Measurements from ENCODE around the gene INO80B.
"Not testable (repeated sequence)": the region's sequence is repeated elsewhere in the genome, so short reads cannot be mapped to it uniquely, and the experiment has no call there.

The INO80B gene

GRCh38 chr2:74454654-74455511, at the start of gene INO80B:
Gene INO80B (plus strand): TSS chr2:74455087. CDS start chr2:74455117, 30 bp downstream.
- peaks cover 64% of the 10 kb centered on the region for H3K4me1 Mint-ChIP-seq (ENCODE audit: low read depth)
- H3K27me3 Mint-ChIP-seq, result no peaks in the 10 kb centered on the region
- peak within 1 kb of the TSS; percentile 96 for H3K4me3 Mint-ChIP-seq
- no peaks in the 10 kb centered on the region for H3K9me3 Mint-ChIP-seq
- peaks cover 19% of the 10 kb centered on the region for H3K36me3 Mint-ChIP-seq (ENCODE audit: low read depth)
- H3K27ac Mint-ChIP-seq, result peak within 1 kb of the TSS; percentile 94

- no peaks in the 10 kb centered on the region for H3K9me3 Mint-ChIP-seq
- no peak overlapping the region for H3K4me3 Mint-ChIP-seq
- no peaks in the 10 kb centered on the region for H3K36me3 Mint-ChIP-seq (ENCODE audit: low read depth)
- H3K27me3 Mint-ChIP-seq, result no peaks in the 10 kb centered on the region
- no peak overlapping the region for H3K27ac Mint-ChIP-seq
- no peaks in the 10 kb centered on the region for H3K4me1 Mint-ChIP-seq (ENCODE audit: low read depth)
Observed at GRCh38 chr2:74406035-74406434, 48.9 kb upstream of the INO80B start.

GRCh38 chr2:74407682-74408081, 47.2 kb upstream of the INO80B start:
- H3K27ac Mint-ChIP-seq, result no peak overlapping the region
- H3K9me3 Mint-ChIP-seq, result no peaks in the 10 kb centered on the region
- no peaks in the 10 kb centered on the region for H3K27me3 Mint-ChIP-seq
- H3K36me3 Mint-ChIP-seq (ENCODE audit: low read depth), result no peaks in the 10 kb centered on the region
- H3K4me1 Mint-ChIP-seq (ENCODE audit: low read depth), result no peaks in the 10 kb centered on the region
- no peak overlapping the region for H3K4me3 Mint-ChIP-seq

GRCh38 chr2:74413001-74413698, 41.7 kb upstream of the INO80B start:
- no peaks in the 10 kb centered on the region for H3K9me3 Mint-ChIP-seq
- H3K36me3 Mint-ChIP-seq (ENCODE audit: low read depth), result no peaks in the 10 kb centered on the region
- H3K27ac Mint-ChIP-seq, result no peak overlapping the region
- no peak overlapping the region for H3K4me3 Mint-ChIP-seq
- H3K4me1 Mint-ChIP-seq (ENCODE audit: low read depth), result peaks cover 15% of the 10 kb centered on the region
- H3K27me3 Mint-ChIP-seq, result no peaks in the 10 kb centered on the region

- Mint-ChIP-seq H3K36me3 (ENCODE audit: low read depth) (no peaks in the 10 kb centered on the region), H3K4me1 (ENCODE audit: low read depth) (peaks cover 15% of the 10 kb centered on the region), H3K9me3 (no peaks in the 10 kb centered on the region), H3K27me3 (no peaks in the 10 kb centered on the region), H3K4me3 (peak overlapping the region; percentile 52), H3K27ac (no peak overlapping the region)
Observed at GRCh38 chr2:74414441-74414840, 40.4 kb upstream of the INO80B start.

GRCh38 chr2:74414881-74415761, 39.8 kb upstream of the INO80B start:
- H3K36me3 Mint-ChIP-seq (ENCODE audit: low read depth), result no peaks in the 10 kb centered on the region
- no peak overlapping the region for H3K27ac Mint-ChIP-seq
- peaks cover 20% of the 10 kb centered on the region for H3K4me1 Mint-ChIP-seq (ENCODE audit: low read depth)
- peak overlapping the region; percentile 65 for H3K4me3 Mint-ChIP-seq
- no peaks in the 10 kb centered on the region for H3K27me3 Mint-ChIP-seq
- no peaks in the 10 kb centered on the region for H3K9me3 Mint-ChIP-seq

GRCh38 chr2:74415762-74416395, 39.0 kb upstream of the INO80B start:
- Mint-ChIP-seq H3K27ac (no peak overlapping the region), H3K4me1 (ENCODE audit: low read depth) (peaks cover 26% of the 10 kb centered on the region), H3K4me3 (peak overlapping the region; percentile 65), H3K36me3 (ENCODE audit: low read depth) (no peaks in the 10 kb centered on the region), H3K9me3 (no peaks in the 10 kb centered on the region), H3K27me3 (no peaks in the 10 kb centered on the region)

- Mint-ChIP-seq H3K27ac (no peak overlapping the region), H3K4me1 (ENCODE audit: low read depth) (peaks cover 31% of the 10 kb centered on the region), H3K4me3 (no peak overlapping the region)
Observed at GRCh38 chr2:74416778-74417177, 38.1 kb upstream of the INO80B start.

GRCh38 chr2:74417197-74417596, 37.7 kb upstream of the INO80B start:
- Mint-ChIP-seq H3K27ac (peak overlapping the region; percentile 49), H3K9me3 (no peaks in the 10 kb centered on the region), H3K4me3 (no peak overlapping the region), H3K36me3 (ENCODE audit: low read depth) (no peaks in the 10 kb centered on the region), H3K27me3 (no peaks in the 10 kb centered on the region), H3K4me1 (ENCODE audit: low read depth) (peaks cover 32% of the 10 kb centered on the region)

More at GRCh38 chr2:74416778-74417177, 38.1 kb upstream of the INO80B start:
- Mint-ChIP-seq H3K36me3 (ENCODE audit: low read depth) (no peaks in the 10 kb centered on the region), H3K9me3 (no peaks in the 10 kb centered on the region), H3K27me3 (no peaks in the 10 kb centered on the region)

GRCh38 chr2:74417763-74418162, 37.1 kb upstream of the INO80B start:
- Mint-ChIP-seq H3K27me3 (no peaks in the 10 kb centered on the region), H3K9me3 (no peaks in the 10 kb centered on the region), H3K36me3 (ENCODE audit: low read depth) (no peaks in the 10 kb centered on the region), H3K4me3 (no peak overlapping the region), H3K27ac (no peak overlapping the region), H3K4me1 (ENCODE audit: low read depth) (peaks cover 36% of the 10 kb centered on the region)

GRCh38 chr2:74418312-74418711, 36.6 kb upstream of the INO80B start:
- peaks cover 40% of the 10 kb centered on the region for H3K4me1 Mint-ChIP-seq (ENCODE audit: low read depth)
- no peaks in the 10 kb centered on the region for H3K27me3 Mint-ChIP-seq
- H3K36me3 Mint-ChIP-seq (ENCODE audit: low read depth), result no peaks in the 10 kb centered on the region
- no peaks in the 10 kb centered on the region for H3K9me3 Mint-ChIP-seq
- no peak overlapping the region for H3K27ac Mint-ChIP-seq
- no peak overlapping the region for H3K4me3 Mint-ChIP-seq

- no peak overlapping the region for H3K4me3 Mint-ChIP-seq
- no peaks in the 10 kb centered on the region for H3K9me3 Mint-ChIP-seq
- no peaks in the 10 kb centered on the region for H3K36me3 Mint-ChIP-seq (ENCODE audit: low read depth)
- H3K27ac Mint-ChIP-seq, result no peak overlapping the region
- H3K4me1 Mint-ChIP-seq (ENCODE audit: low read depth), result peaks cover 37% of the 10 kb centered on the region
- H3K27me3 Mint-ChIP-seq, result no peaks in the 10 kb centered on the region
Observed at GRCh38 chr2:74419345-74419744, 35.5 kb upstream of the INO80B start.

GRCh38 chr2:74420006-74420405, 34.9 kb upstream of the INO80B start:
- H3K36me3 Mint-ChIP-seq (ENCODE audit: low read depth), result peaks cover 4% of the 10 kb centered on the region
- H3K9me3 Mint-ChIP-seq, result no peaks in the 10 kb centered on the region
- H3K27me3 Mint-ChIP-seq, result no peaks in the 10 kb centered on the region
- H3K27ac Mint-ChIP-seq, result peak overlapping the region; percentile 70
- peaks cover 33% of the 10 kb centered on the region for H3K4me1 Mint-ChIP-seq (ENCODE audit: low read depth)
- H3K4me3 Mint-ChIP-seq, result peak overlapping the region; percentile 60

- Mint-ChIP-seq H3K27ac (peak overlapping the region; percentile 90), H3K4me1 (ENCODE audit: low read depth) (peaks cover 30% of the 10 kb centered on the region), H3K4me3 (peak overlapping the region; percentile 92)
- not testable (repeated sequence) for H3K36me3 Mint-ChIP-seq (ENCODE audit: low read depth); H3K9me3 Mint-ChIP-seq; H3K27me3 Mint-ChIP-seq
Observed at GRCh38 chr2:74420443-74421103, 34.3 kb upstream of the INO80B start.
